Gastroesophageal sphincter (tissue), 3 donors: ENCODE data around the gene SNAPC4.

ENCODE experiments used
- CTCF ChIP-seq, 4 experiments: fragments of 200-600 bp in 2 of 4; fragments of 450-650 bp in 2 of 4; sonication (generic) in 1 of 4; IDR thresholded peaks; one replicate each; pipeline ENCODE4 v1.5.1; 2017 to 2019; ENCODE audit warnings: antibody characterized with exemption in 4 of 4, mild to moderate bottlenecking in 2 of 4, moderate library complexity in 2 of 4
- POLR2A ChIP-seq, 2 donors: fragments of 450-650 bp; IDR thresholded peaks; one replicate each; pipeline ENCODE4 v1.6.1; 2017; ENCODE audit warnings: antibody characterized with exemption in 2 of 2, mild to moderate bottlenecking in 2 of 2, moderate library complexity in 1 of 2
- POLR2AphosphoS5 ChIP-seq: sonication (generic); formaldehyde crosslinking; IDR thresholded peaks from one replicate; pipeline ENCODE4 v1.6.1; 2017; ENCODE audit warnings: antibody characterized with exemption

GRCh38 chr9:136389396-136389795, 10.6 kb downstream of the SNAPC4 start:
- no peak for TF ChIP-seq CTCF (IDR thresholded peaks at IDR 0.05)
- TF ChIP-seq POLR2AphosphoS5, result no peak
- no peak for TF ChIP-seq POLR2A (IDR thresholded peaks at IDR 0.05)
